ENCODE data around the gene CD7. TPM values are rescaled to one million over a fixed set of nuclear protein-coding genes. Genes with fewer than 3 reads are reported as not detected.

The CD7 gene
- total and polyA plus RNA-seq, 9 of the 15 experiments (the other 6 are each of a cell fraction or from before 2014, with no cell fraction given) = 0.21 to 0.35 TPM; not detected in 7

GRCh38 chr17:82324566-82325285, 7.3 kb upstream of the CD7 start:
- in situ Hi-C loops (cut with MboI) = no loop called here
- Histone ChIP-seq H3K36me3 (ENCODE audit: control insufficient read depth, insufficient read depth, low read length) (no peaks in the 10 kb centered on the region), H3K9me3 (replicated peaks; ENCODE audit: control insufficient read depth, insufficient read depth, low read depth, low read length) (no peaks in the 10 kb centered on the region), H3K9ac (ENCODE audit: insufficient read depth in 1 of 2, low read depth in 2 of 2, low read length in 2 of 2) (peak overlapping the region in 1 of 2 experiments; percentile 84; a peak in 2 of 4 replicates), H3K9me1 (ENCODE audit: control insufficient read depth, insufficient read depth, low read length) (no peaks in the 10 kb centered on the region), H3K4me3 (no peak overlapping the region), H3K4me1 (replicated peaks in 1 of 2; ENCODE audit: control insufficient read depth in 2 of 2, insufficient read depth in 2 of 2, low read length in 2 of 2) (peaks cover 51 to 97% of the 10 kb centered on the region in 2 experiments), H3K27me3 (ENCODE audit: control insufficient read depth in 2 of 2, insufficient read depth in 2 of 2, low read length in 2 of 2) (no peaks in the 10 kb centered on the region), H3K27ac (ENCODE audit: extremely low read depth, low read depth, low read length) (peak overlapping the region; percentile 4; the same call in 1 of the 3 replicates), H2AFZ (ENCODE audit: low read depth, low read length) (peak overlapping the region; percentile 56; the same call in 1 of the 2 replicates), H3K4me2 (ENCODE audit: insufficient read depth, low read length) (no peak overlapping the region; the same call in 1 of the 2 replicates), H3K79me2 (ENCODE audit: control insufficient read depth, insufficient read depth, low read length) (no peaks in the 10 kb centered on the region), H4K20me1 (replicated peaks; ENCODE audit: control insufficient read depth, insufficient read depth, low read length) (no peaks in the 10 kb centered on the region)
- ChIA-PET POLR2A (interaction anchor here (0.9 kb wide), 1 partner anchor 33 kb away, joined by 4 read pairs; no protein-coding TSS in a partner anchor), CTCF (ENCODE audit: low intra/inter-chr PET ratio) (no interaction called here)
- intact Hi-C loops (cut with micrococcal nuclease) = no loop called here
- DNase-seq (ENCODE audit: extremely low read depth in 1 of 4, low spot score in 3 of 4) (no peak), ATAC-seq (no peak), FAIRE-seq (peak; percentile 29)
- no TSS peak for BruUV-seq (replicated peaks)
- WGBS (ENCODE audit: insufficient coverage, low coverage, missing lambda C conversion rate) = 55% methylated on average over 22 of the region's 25 CpGs
- TF ChIP-seq NFXL1 (CRISPR knock-in tag; IDR thresholded peaks at IDR 0.05) (no peak), PHTF2 (CRISPR knock-in tag; IDR thresholded peaks at IDR 0.05) (no peak), BCL6 (CRISPR knock-in tag; IDR thresholded peaks at IDR 0.05) (no peak), E2F4 (CRISPR knock-in tag; IDR thresholded peaks at IDR 0.05; ENCODE audit: low read depth) (no peak), KLF13 (tag; IDR thresholded peaks at IDR 0.05; ENCODE audit: borderline replicate concordance, low read depth) (no peak), XRCC4 (IDR thresholded peaks at IDR 0.05; ENCODE audit: extremely low read depth, insufficient read depth, insufficient read length) (no peak), MITF (IDR thresholded peaks at IDR 0.05) (no peak), SAP30 (IDR thresholded peaks at IDR 0.05; ENCODE audit: borderline replicate concordance, insufficient read depth, low read depth, low read length, poor library complexity, severe bottlenecking) (no peak), ZNF561 (CRISPR knock-in tag; conservative IDR thresholded peaks at IDR 0.05) (no peak), HDAC3 (IDR thresholded peaks at IDR 0.05; ENCODE audit: borderline replicate concordance, partially characterized antibody) (no peak), TRIM25 (IDR thresholded peaks at IDR 0.05; ENCODE audit: borderline replicate concordance) (no peak), MECOM (CRISPR knock-in tag; IDR thresholded peaks at IDR 0.05) (no peak), NFYB (IDR thresholded peaks at IDR 0.05; ENCODE audit: extremely low read depth, insufficient read length) (no peak), ZHX1 (conservative IDR thresholded peaks at IDR 0.05; ENCODE audit: low read length) (no peak)

Measured in K562 (cell line).